ENCODE results near the gene AMOTL1. TPM values are rescaled to one million over a fixed set of nuclear protein-coding genes. Genes with fewer than 3 reads are reported as not detected.
"Not testable (repeated sequence)": the region's sequence is repeated elsewhere in the genome, so short reads cannot be mapped to it uniquely, and the experiment has no call there.

The AMOTL1 gene
- total RNA-seq, 3 donors from 2014 or later (not counting 1 experiment from before 2014, with no cell fraction given) = 7.1 to 8.9 (median 8.7) TPM

DNA sequence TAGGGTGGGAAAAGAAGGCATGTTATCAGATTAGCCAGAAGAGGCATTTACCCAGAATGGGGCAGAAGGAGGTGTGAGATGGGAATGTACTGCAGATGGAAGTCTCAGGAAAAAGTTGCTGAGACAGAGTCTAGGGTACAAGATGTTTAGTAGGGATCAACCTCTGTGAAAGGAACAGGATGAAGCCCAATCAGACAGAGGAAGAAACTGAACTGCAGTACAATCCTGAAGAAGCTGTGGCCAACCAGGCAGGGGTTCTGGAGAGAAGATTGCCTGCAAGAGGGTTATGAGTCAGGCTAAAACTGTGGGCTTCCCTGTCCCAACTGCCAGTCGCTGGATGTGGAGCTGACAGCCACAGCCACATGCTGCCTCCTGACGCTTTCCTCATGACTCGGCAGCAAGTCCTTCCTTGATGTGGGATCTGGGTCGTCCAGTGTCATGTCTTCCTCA, 141.2 kb downstream of the AMOTL1 start:
- no peaks in the 10 kb centered on the region for H3K27me3 Mint-ChIP-seq (ENCODE audit: low read depth in 2 of 2)
- Histone ChIP-seq H3K4me1 (ENCODE audit: control insufficient read depth, insufficient read depth, low read length) (no peaks in the 10 kb centered on the region), H3K27me3 (ENCODE audit: control insufficient read depth, insufficient read depth, low read length) (no peaks in the 10 kb centered on the region), H3K9me3 (ENCODE audit: control insufficient read depth, insufficient read depth, low read length) (no peaks in the 10 kb centered on the region), H3K27ac (ENCODE audit: low read length) (no peak overlapping the region), H3K36me3 (ENCODE audit: control insufficient read depth, insufficient read depth, low read length) (no peaks in the 10 kb centered on the region), H3K4me3 (ENCODE audit: low read length) (no peak overlapping the region)
- intact Hi-C loops (cut with micrococcal nuclease) = no loop called here
- no peak overlapping the region for H3K4me3 Mint-ChIP-seq
- WGBS (ENCODE audit: insufficient coverage) = 89% methylated on average over 4 of the region's 4 CpGs
- ATAC-seq (no peak), DNase-seq (no peak)
- TF ChIP-seq, protein P1, sequence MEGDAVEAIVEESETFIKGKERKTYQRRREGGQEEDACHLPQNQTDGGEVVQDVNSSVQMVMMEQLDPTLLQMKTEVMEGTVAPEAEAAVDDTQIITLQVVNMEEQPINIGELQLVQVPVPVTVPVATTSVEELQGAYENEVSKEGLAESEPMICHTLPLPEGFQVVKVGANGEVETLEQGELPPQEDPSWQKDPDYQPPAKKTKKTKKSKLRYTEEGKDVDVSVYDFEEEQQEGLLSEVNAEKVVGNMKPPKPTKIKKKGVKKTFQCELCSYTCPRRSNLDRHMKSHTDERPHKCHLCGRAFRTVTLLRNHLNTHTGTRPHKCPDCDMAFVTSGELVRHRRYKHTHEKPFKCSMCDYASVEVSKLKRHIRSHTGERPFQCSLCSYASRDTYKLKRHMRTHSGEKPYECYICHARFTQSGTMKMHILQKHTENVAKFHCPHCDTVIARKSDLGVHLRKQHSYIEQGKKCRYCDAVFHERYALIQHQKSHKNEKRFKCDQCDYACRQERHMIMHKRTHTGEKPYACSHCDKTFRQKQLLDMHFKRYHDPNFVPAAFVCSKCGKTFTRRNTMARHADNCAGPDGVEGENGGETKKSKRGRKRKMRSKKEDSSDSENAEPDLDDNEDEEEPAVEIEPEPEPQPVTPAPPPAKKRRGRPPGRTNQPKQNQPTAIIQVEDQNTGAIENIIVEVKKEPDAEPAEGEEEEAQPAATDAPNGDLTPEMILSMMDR (IDR thresholded peaks at IDR 0.05) = no peak
- H3K9me3 Mint-ChIP-seq = no peaks in the 10 kb centered on the region
- no peaks in the 10 kb centered on the region for H3K36me3 Mint-ChIP-seq
- H3K4me1 Mint-ChIP-seq = no peaks in the 10 kb centered on the region
- H3K27ac Mint-ChIP-seq = no peak overlapping the region

- H3K27ac Mint-ChIP-seq = no peak overlapping the region
- 84% methylated on average over 3 of the region's 3 CpGs for WGBS (ENCODE audit: insufficient coverage)
- TF ChIP-seq, protein P1 (IDR thresholded peaks at IDR 0.05) = no peak
- Histone ChIP-seq H3K36me3 (ENCODE audit: control insufficient read depth, insufficient read depth, low read length) (no peaks in the 10 kb centered on the region), H3K27me3 (ENCODE audit: control insufficient read depth, insufficient read depth, low read length) (no peaks in the 10 kb centered on the region), H3K4me3 (ENCODE audit: low read length) (no peak overlapping the region), H3K9me3 (ENCODE audit: control insufficient read depth, insufficient read depth, low read length) (no peaks in the 10 kb centered on the region), H3K27ac (ENCODE audit: low read length) (no peak overlapping the region), H3K4me1 (ENCODE audit: control insufficient read depth, insufficient read depth, low read length) (no peaks in the 10 kb centered on the region)
- no peaks in the 10 kb centered on the region for H3K9me3 Mint-ChIP-seq
- H3K36me3 Mint-ChIP-seq = no peaks in the 10 kb centered on the region
- intact Hi-C loops (cut with micrococcal nuclease) = no loop called here
- DNase-seq (no peak), ATAC-seq (no peak)
- H3K4me3 Mint-ChIP-seq = no peak overlapping the region
- no peaks in the 10 kb centered on the region for H3K27me3 Mint-ChIP-seq (ENCODE audit: low read depth in 2 of 2)
- no peaks in the 10 kb centered on the region for H3K4me1 Mint-ChIP-seq
Measured at GRCh38 chr11:94910270-94910669, 142.1 kb downstream of the AMOTL1 start.

DNA sequence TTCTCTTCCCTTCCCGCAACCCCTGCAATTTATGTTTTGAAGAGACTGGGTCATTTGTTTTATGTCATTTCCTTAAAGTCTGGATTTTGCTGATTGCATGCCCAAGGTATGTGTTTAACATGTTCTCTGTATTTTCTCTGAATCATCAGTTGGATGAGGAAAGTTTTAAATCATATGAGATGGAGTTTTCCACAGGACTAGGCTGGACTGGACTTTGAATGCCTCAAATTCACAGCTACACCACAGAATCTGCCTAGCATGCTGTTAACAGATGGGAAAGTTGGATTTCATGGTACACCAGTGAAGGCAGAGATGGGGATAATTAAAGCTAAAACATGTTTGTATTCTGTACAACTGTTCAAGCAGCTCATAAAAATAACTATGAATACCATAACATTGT, 142.6 kb downstream of the AMOTL1 start:
- intact Hi-C loops (cut with micrococcal nuclease) = no loop called here
- DNase-seq (no peak), ATAC-seq (no peak)
- TF ChIP-seq, protein P1 (IDR thresholded peaks at IDR 0.05) = no peak
- Mint-ChIP-seq H3K27ac (no peak overlapping the region), H3K27me3 (ENCODE audit: low read depth in 2 of 2) (no peaks in the 10 kb centered on the region), H3K9me3 (no peaks in the 10 kb centered on the region), H3K4me1 (no peaks in the 10 kb centered on the region), H3K36me3 (no peaks in the 10 kb centered on the region), H3K4me3 (no peak overlapping the region)
- H3K36me3 ChIP-seq (ENCODE audit: control insufficient read depth, insufficient read depth, low read length) = no peaks in the 10 kb centered on the region
- no CpG with 5 or more reads among the region's 1 CpG for WGBS (ENCODE audit: insufficient coverage)
- H3K4me3 ChIP-seq (ENCODE audit: low read length) = no peak overlapping the region
- no peaks in the 10 kb centered on the region for H3K4me1 ChIP-seq (ENCODE audit: control insufficient read depth, insufficient read depth, low read length)
- H3K27ac ChIP-seq (ENCODE audit: low read length) = no peak overlapping the region
- no peaks in the 10 kb centered on the region for H3K27me3 ChIP-seq (ENCODE audit: control insufficient read depth, insufficient read depth, low read length)
- no peaks in the 10 kb centered on the region for H3K9me3 ChIP-seq (ENCODE audit: control insufficient read depth, insufficient read depth, low read length)

- intact Hi-C loops (cut with micrococcal nuclease) = no loop called here
Measured at GRCh38 chr11:94912806-94913205, 144.7 kb downstream of the AMOTL1 start.

DNA sequence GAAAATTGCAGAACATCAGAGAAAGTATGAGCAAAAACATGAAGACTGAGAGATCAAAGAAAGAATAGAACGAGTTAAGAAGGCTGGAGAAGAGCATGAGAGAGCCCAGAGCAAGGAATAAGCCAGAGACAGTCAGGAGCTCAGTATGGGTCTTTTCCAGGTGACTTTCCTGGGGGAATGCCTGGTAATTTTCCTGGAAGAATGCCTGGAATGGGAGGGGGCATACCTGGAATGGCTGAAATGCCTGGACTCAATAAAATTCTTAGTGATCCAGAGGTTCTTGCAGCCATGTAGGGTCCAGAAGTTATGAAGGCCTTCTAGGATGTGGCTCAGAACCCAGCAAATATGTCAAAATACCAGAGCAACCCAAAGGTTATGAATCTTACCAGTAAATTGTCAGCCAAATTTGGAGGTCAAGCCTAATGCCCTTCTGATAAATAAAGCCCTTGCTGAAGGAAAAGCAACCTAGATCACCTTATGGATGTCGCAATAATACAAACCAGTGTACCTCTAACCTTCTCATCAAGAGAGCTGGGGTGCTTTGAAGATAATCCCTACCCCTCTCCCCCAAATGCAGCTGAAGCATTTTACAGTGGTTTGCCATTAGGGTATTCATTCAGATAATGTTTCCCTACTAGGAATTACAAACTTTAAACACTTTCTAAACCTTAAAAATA, 145.7 kb downstream of the AMOTL1 start:
- H3K36me3 Mint-ChIP-seq; H3K9me3 Mint-ChIP-seq; H3K9me3 ChIP-seq (ENCODE audit: control insufficient read depth, insufficient read depth, low read length); intact Hi-C loops (cut with micrococcal nuclease); H3K27ac Mint-ChIP-seq; H3K27me3 ChIP-seq (ENCODE audit: control insufficient read depth, insufficient read depth, low read length); ATAC-seq; H3K4me3 Mint-ChIP-seq; H3K4me1 Mint-ChIP-seq; DNase-seq; H3K4me3 ChIP-seq (ENCODE audit: low read length); H3K27me3 Mint-ChIP-seq (ENCODE audit: low read depth in 2 of 2); H3K4me1 ChIP-seq (ENCODE audit: control insufficient read depth, insufficient read depth, low read length); H3K36me3 ChIP-seq (ENCODE audit: control insufficient read depth, insufficient read depth, low read length); H3K27ac ChIP-seq (ENCODE audit: low read length): not testable (repeated sequence)
- 70% methylated on average over 1 of the region's 2 CpGs for WGBS (ENCODE audit: insufficient coverage)

More at GRCh38 chr11:94912806-94913205, 144.7 kb downstream of the AMOTL1 start:
- Histone ChIP-seq H3K36me3 (ENCODE audit: control insufficient read depth, insufficient read depth, low read length) (no peaks in the 10 kb centered on the region), H3K27ac (ENCODE audit: low read length) (no peak overlapping the region), H3K4me3 (ENCODE audit: low read length) (no peak overlapping the region), H3K4me1 (ENCODE audit: control insufficient read depth, insufficient read depth, low read length) (no peaks in the 10 kb centered on the region), H3K9me3 (ENCODE audit: control insufficient read depth, insufficient read depth, low read length) (no peaks in the 10 kb centered on the region), H3K27me3 (ENCODE audit: control insufficient read depth, insufficient read depth, low read length) (no peaks in the 10 kb centered on the region)
- 87% methylated on average over 7 of the region's 9 CpGs for WGBS (ENCODE audit: insufficient coverage)
- ATAC-seq (no peak), DNase-seq (no peak)
- Mint-ChIP-seq H3K4me1 (no peaks in the 10 kb centered on the region), H3K36me3 (no peaks in the 10 kb centered on the region), H3K4me3 (no peak overlapping the region), H3K27me3 (ENCODE audit: low read depth in 2 of 2) (no peaks in the 10 kb centered on the region), H3K27ac (no peak overlapping the region), H3K9me3 (no peaks in the 10 kb centered on the region)
- TF ChIP-seq, protein P1 (IDR thresholded peaks at IDR 0.05) = no peak
